IPS-11a (cell line): ENCODE results near the gene ANP32A.
A peak's percentile ranks its signal among the peaks of the same experiment; 100 is the strongest.

Experiments used
- H3K4me3 ChIP-seq: one replicate; pipeline ENCODE4 v1.5.1; 2013; ENCODE audit warnings: low read depth, low read length, control low read depth

Gene ANP32A

DNA sequence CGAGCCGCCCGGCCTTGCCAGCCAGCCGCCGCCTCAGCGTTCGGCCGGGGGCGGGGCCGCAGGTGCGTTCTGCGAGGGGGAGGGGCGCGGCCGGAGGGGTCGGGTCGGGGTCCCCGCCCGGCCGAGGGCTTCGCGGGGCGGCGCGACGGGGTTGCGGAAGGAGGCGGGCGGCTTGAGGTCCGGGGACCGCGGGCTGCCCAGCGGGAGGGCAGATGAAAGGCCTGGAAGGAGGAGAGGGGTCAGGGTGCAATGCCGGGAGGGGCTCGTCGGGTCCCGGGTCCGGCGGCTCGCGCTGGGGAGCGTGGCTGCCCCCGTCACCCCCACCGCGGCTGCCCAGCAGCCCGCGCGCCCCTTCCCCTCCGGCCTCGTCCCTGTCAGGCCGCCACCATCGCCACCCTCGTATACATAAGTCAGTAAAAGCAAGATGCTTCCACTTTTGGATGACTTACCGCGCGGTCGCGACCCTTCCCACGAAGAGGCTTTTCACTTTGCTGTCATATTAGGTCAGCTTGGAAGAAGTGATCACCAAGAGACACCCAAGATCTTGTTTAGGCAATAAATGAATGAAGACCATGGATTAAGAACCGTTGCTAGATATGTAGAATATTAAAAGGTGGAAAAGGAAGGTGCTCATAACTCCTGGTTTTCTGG is 620 bp upstream of the ANP32A start:
- peak overlapping the region; percentile 57 for H3K4me3 ChIP-seq

GRCh38 chr15:68819495-68820294 is 1.0 kb downstream of the ANP32A start:
- peak overlapping the region; percentile 89 for H3K4me3 ChIP-seq

DNA sequence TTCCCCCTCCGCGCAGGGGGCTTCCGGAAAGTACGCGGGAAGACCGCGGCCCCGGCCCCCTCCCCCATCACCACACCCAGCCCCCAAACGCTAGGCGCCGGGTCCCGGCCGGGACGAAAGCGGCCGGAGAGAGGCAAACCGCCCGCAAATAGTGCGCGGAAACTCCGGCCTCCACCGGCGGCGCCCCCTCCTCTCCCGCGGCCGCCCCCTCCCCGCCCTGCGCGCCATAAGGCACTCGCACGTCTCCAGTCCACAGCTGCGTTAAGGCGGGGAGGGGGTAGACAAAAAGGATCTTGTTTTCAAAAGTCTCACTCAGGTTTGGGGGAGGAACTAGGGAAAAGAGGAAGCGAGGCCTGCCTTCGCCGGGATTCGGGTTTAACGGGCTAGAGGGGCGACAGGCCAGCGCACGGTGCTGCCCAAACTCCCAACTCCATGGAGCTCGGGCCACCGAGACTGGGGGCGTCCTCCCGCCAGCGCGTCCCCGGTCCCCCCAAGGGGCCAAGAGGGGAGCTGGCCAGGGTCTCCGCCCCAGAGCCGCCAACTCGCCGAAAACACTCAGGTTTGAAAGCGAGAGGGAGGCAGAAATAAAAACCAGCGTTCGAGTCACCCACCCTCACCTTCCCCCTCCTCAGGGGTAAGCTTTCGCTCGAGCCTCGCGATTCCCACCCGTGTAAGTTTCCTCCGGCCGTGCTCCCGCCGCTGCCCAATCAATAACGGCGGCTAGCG is 1.8 kb downstream of the ANP32A start:
- peak overlapping the region; percentile 89 for H3K4me3 ChIP-seq

DNA sequence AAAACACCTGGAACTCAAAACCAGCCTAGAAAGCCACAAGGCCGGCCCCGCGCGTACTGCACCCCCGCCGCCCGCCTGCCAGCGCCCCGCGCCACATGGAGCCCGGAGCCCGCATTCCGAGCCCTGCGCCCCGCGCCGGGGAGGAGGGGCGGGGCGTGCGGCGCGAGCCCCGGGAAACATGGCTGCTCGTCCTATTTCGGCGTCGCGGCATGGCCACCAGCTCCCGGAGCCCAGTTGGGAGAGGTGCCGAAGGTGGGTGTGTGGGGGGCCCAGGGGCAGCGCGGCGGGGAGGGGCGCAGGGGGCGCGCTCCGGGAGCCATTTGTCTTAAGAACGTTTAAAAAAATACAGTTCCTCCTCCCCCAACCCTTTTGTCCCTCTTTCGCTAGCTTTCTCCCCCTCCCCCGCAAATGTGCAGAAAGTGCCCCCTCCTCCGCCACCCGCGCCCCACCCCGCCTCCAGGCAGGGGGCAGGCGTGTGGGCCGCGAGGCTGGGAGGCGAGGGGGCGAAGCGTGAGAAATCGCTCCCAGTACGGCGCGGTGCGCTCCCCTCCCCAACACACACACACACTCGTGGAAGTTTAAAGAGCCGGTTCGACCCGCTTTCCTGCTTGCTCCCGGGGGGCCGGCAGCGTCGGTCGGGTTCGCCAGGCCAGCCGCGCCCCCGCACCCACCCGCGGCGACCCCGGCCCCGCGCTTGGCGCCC is 2.5 kb downstream of the ANP32A start:
- peak overlapping the region; percentile 89 for H3K4me3 ChIP-seq

- H3K4me3 ChIP-seq: peak overlapping the region; percentile 89
These were observed 3.2 kb downstream of the ANP32A start for GRCh38 chr15:68817304-68818065.

GRCh38 chr15:68816795-68817303 is 3.8 kb downstream of the ANP32A start:
- H3K4me3 ChIP-seq: peak overlapping the region; percentile 89

- no peak overlapping the region for H3K4me3 ChIP-seq
These were observed 4.5 kb downstream of the ANP32A start for GRCh38 chr15:68816158-68816557.

- H3K4me3 ChIP-seq: no peak overlapping the region
These were observed 5.1 kb downstream of the ANP32A start for GRCh38 chr15:68815598-68815997.

- no peak overlapping the region for H3K4me3 ChIP-seq
These were observed 6.1 kb downstream of the ANP32A start for GRCh38 chr15:68814596-68814995.

DNA sequence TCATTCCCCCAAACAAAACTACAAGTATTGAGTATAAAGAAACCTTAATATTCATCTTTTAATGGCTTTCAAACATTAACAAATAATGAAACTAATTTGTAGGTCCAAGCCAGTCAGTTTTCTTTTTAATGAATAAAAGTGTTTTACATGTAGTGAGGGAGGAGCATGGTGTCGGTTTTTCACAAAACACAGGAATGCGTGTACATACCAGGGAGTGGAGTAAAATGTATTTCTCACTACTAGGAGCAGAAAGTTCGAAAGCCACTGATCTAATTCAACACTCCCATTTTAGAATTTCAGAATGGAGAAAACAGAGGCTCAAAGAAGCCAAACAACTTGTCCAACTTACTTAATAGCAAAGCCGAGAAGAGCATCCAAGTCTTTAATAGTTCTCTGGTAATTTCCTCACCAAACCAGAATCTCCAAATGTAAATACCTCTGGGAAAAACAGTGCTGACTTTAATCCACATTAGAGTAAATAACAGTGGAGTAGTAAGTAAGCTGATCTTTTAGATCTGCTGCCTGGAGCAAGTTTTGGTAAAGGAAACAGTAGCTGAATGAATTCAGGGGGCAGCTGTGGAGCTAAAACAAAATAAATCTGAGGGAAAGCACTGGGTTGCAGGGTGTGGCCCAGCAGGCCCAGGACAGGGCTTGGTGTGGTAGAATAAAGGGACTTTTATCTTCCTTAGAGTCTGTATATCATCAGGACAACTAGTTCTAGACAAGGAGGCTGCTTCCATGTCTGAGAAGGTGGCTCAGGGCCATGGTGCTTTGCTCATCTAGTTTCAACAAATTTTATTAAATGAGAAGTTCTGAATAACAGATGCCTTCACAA is 7.9 kb downstream of the ANP32A start:
- H3K4me3 ChIP-seq: no peak overlapping the region

GRCh38 chr15:68812069-68812468 is 8.6 kb downstream of the ANP32A start:
- H3K4me3 ChIP-seq: no peak overlapping the region

DNA sequence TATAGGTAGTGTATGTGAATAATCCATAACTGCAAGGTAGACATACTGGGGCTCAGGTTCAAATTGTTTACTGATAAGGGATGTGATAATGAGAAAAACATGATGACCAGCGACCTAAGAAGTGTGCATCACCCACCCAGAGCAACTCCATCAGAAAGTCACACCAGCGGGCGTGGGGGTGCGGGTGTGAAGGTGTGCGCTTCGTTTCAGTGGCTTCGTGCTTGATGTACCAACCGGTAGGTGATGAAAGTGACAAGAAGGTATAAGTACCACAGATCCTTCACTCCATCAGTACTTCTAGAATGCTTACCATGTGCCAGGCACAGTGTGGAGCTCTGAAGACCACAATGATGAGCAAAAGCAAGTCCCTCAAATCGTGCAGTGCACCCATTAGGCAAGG is 11.2 kb downstream of the ANP32A start:
- no peak overlapping the region for H3K4me3 ChIP-seq

- H3K4me3 ChIP-seq: no peak overlapping the region
These were observed 11.9 kb downstream of the ANP32A start for GRCh38 chr15:68808770-68809169.

DNA sequence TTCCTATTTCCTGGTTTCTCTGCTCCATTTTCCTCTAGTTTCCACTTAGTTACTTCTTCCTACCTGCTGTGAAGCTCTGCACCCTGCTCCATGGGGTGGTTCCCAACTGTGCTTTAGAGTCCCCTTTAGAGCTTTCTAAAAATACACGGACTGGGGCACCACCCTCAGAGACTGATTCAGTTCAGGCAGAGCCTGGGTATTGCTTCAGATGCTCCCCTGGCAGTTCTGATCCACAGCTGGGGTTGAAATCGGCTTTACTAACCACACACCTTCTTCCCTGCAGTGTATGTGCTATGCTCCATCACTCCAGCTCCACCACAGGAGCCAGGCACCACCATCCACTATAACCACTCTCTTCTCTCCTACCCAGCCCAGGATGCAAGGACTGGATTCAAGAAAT is 12.6 kb downstream of the ANP32A start:
- H3K4me3 ChIP-seq: no peak overlapping the region

- no peak overlapping the region for H3K4me3 ChIP-seq
These were observed 13.4 kb downstream of the ANP32A start for GRCh38 chr15:68807249-68807648.

DNA sequence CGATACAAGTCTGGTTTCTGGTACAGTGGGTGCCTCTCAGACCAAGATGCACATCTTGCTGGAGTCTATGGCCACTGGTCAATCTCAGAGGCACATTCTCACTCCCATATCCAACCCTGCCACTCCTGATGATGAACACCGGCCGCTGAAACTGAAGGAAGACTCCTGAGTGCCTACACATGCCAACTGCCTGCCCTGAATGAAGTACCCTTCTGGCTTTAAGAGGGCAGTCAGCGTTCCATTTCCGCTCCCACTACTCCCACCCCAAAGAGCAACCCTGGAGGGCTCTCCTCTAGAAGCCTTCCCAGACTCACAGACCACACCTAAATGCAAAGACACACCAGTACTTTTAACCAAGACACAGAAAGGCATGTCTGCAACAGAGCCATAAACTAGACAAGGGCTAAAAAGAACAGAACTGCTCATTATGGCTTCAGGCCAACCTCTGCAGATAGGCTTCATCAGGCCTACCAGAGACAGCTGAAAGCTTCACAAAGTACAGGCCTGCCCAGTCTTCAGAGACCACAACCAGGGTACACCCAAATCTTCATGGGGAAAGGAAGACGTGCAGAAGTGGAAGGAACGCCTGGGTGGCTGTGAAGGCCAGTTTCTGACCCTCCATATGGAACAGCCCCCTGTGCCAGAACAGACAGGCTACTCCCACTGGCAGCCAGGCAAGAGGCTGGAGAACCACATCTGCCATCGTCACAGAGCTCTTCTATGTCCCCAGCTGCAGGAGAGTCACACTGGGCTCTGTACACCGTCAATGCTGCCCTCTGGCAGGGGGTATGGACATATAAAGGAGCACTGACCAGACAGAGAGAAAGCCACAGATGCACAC is 14.3 kb downstream of the ANP32A start:
- no peak overlapping the region for H3K4me3 ChIP-seq

DNA sequence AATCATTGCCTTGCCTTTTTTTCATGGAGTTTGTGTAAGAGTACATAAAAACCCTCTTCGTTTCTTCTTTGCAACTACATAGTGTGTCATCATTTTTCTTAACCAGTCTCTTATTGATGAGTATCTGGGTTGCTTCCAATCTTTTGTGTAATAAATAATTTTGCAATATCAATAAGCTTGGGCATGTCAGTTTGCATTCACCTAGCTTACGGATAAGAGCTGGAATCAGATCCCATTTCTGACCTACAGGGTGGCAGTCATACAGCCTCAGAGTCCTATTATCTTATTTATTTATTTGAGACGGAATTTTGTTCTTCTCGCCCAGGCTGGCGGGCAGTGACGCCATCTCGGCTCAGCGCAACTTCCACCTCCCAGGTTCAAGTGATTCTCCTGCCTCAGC is 18.3 kb downstream of the ANP32A start:
- no peak overlapping the region for H3K4me3 ChIP-seq

DNA sequence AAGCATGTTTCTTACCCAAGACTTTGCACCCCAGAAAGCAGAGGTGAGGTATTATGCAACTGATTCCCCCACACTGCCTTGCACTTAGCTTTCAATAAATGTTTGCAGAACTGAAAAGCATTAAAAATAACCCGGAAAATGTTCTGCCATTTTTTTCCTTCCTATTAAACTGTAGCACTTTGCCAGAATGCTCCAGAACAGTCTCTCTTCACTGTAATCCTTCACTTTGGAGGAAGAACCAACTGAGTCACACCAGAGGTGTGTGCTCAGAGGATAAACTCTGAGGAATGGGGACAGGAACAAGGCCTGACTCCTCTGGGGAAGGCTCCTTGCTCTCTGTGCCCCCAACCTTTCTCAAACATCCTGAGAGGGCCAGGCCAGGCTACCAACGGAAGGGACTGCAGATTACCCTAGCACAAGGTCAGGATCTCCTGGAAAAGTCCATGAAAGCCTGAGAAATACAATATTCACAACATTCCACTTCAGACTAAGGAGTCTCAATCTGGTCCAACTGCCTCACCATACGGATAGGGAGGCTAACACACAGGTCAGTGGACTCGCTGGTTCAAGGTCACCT is 19.0 kb downstream of the ANP32A start:
- H3K4me3 ChIP-seq: no peak overlapping the region
